Occipital lobe (tissue), 2 donors: ENCODE data around the gene GP1BA. TPM values are rescaled to one million over a fixed set of nuclear protein-coding genes. Genes with fewer than 3 reads are reported as not detected.

Source experiments
- DNase-seq: peaks from one replicate; lab custom pipeline; 2025; lab: John Stamatoyannopoulos, UW
- total RNA-seq: library from RNA; depleted of rRNA; stranded (reverse); fragments of >200 nt; gene quantifications from one replicate; pipeline ENCODE4 v1.2.3, GENCODE V29; 2014

Gene GP1BA
- total RNA-seq, 1 donor from 2014 or later, result not detected

DNA sequence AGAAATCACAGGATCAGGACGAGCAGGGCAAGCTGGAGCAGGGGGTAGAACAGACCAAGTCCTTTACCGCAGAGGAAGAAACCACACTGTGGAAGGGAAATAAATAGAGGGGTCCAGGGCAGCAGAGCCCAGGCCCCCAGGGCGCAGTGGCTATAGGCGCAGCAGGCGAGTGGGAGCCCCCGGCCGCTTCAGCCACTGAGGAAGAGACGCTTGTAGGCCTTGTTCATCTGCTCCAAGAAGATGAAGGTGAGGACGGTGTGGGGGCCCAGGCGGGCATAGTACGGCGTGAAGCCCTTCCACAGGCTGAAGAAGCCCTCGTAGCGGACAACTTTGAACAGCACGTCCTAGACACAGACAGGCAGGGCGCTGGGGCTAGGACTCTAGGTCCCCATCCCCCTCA lies 5.5 kb downstream of the GP1BA start:
- no peak for DNase-seq

DNA sequence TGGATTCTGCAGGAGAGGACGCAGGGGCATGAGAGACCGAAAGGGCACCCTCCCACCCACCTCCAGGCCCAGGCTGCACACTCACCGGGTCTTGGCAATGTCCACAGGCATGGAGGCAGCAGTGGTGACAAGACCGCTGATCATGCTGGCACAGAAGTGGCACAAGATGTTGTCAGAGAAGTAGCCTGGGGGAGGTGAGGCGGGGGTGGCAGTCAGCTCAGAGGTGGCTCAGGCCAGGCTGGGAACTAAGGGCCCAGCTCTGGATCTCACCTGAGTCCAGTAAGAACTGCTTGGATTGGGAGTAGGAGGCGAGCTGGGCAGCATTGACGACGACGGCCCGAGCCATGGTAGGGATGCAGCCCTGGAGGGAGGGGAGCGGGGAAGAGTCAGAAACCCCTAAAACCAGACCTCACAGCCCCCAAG lies 6.0 kb downstream of the GP1BA start:
- DNase-seq, result no peak

DNA sequence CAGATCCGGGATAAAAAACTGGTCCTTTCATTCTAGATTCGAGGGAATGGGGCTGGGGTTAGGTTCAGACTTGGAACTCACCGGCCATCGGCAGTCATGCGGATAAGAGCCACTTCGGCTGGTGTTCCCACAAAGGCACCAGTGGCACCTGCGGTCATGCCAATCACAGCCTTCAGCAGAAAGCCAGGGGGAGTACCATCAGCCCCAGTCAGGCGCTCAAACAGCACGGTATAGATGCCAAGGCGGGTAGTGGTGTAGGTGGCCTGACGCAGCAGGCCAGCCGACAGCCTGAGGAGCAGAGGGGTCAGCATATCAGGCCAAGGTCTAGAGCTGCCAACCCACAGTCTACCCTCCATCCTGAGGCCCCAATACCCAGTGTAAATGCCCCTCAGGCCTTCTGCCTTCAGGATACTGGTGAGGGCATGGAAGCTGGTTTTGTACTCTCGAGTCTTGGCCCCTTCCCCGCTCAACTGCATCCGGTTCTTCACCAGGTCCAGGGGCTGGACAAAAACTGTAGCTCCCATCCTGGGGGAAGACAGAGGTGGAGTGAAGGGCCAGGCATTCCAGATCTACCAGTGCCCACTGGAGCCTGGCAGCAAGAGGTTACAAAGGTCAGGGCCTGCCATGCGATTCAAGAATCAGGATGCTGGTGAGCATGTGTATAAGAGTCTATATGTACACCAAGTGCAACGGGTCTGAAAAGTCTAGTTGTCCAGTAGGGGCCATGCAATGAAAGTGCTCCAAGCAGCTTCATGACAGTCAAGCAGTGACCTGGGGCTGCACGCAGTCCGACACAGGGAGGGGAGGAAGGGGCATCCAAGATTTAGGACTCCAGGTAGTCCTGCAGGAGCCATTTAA lies 6.8 kb downstream of the GP1BA start:
- DNase-seq, result no peak

DNA sequence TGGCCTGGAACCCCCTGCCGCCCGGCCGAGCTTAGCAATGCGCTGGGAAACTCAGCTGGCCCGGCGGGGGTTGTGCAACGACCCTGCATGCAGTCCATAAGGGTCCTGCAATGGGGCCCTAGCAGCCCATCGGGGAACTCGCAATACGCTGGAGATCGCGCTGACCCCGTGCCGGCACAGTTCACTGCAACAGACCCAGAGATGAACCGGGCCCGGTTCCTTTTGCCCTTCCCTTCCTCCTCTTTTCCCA lies 7.4 kb downstream of the GP1BA start:
- DNase-seq, result no peak

- peak; percentile 97 for DNase-seq
Measured at GRCh38 chr17:4939796-4940554, 7.9 kb downstream of the GP1BA start, which contains the start of the genes RNF167 and SLC25A11. RNF167 (plus strand) TSS chr17:4940268; CDS start chr17:4940910, 642 bp downstream. SLC25A11 (minus strand) TSS chr17:4940046; CDS start chr17:4939910, 136 bp downstream.

DNA sequence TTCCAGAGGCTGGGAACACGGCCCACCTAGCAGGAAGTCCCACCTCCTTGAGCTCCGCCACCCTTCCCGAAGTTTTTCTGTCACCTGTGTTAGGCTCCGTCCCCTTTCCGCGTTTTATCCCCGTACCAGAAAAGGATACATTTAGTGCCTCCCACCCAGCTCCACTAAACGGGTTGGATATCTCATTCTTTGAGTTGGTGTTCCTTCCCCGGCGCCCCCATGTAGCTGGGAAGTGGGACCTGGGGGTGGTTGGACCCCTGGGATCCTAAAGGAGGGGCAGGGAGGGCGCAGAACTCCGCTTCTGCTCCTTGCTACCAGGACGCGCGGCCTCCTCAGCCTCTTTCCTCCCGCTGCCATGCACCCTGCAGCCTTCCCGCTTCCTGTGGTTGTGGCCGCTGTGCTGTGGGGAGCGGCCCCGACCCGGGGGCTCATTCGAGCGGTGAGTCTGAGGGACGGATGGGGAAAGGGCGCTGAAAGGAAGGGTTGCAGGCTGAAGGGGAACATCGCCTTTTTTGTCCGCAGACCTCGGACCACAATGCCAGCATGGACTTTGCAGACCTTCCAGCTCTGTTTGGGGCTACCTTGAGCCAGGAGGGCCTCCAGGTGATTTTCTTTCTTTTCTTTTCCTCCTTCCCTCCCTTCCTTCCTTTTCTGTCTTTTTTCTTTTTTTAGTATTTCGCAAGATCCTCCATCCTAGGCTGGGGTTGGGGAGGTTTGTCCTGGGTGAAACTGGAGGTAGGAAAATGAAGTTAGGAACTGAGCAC lies 8.7 kb downstream of the GP1BA start:
- DNase-seq, result no peak

DNA sequence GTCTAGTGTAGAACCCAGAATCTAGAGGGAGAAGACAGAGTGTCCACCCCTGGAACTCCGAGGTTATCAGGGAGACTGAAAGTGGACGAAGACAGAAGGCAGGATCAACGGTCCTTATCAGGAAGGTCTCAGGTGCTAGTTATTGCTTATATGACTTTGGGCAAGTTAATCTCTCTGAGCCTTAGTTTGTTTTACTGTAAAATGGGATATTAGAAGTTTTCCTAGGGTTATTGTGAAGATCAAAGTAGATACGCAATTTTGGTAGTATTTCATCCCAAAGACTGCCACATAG lies 9.2 kb downstream of the GP1BA start:
- DNase-seq, result no peak

DNA sequence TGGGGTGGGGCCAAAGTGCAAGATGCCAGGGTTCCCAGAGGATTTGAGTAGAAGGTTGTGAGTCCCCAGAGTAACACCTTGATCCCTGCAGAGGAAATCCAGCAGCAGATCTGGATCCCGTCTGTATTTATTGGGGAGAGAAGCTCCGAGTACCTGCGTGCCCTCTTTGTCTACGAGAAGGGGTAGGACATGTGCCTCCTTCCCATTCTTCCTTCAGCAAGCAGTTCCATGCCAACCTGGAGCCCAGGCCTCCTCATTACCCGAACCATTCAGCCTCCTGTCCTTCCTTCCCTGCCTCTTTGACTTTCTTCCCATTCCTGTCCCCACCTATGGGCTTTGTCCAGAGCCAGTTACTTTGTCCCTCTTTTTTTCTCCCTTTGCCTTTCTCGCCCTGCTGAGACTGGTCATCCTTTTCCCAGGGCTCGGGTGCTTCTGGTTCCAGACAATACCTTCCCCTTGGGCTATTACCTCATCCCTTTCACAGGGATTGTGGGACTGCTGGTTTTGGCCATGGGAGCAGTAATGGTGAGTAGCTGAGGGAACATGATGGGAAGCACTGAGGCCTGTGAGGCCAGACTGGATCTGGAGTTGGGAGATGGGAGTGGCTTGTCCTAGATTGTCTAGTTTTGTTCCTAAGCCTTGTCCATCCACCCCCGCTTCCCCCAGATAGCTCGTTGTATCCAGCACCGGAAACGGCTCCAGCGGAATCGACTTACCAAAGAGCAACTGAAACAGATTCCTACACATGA lies 10.9 kb downstream of the GP1BA start:
- no peak for DNase-seq

DNA sequence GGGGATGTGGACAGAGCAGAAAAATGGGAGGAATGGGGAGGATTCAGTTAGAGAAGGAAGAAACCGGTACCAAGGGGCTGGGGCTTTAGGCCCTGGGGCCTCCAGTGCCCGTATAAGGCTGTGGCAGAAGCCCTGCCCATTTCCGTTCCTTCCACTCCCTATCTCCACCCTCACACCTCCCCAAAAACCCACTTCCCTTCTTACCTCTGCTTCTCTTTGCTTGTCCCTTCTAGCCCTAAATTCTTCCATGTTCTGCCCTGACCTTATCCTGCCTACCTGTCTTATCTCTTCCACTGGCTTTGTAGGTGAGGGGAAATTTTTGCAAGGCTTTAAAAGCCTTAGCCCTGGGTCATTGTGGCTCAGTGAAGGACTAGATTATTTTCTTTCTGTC lies 12.1 kb downstream of the GP1BA start:
- DNase-seq, result no peak

- DNase-seq, result no peak
Measured at GRCh38 chr17:4944554-4945175, 12.6 kb downstream of the GP1BA start.

DNA sequence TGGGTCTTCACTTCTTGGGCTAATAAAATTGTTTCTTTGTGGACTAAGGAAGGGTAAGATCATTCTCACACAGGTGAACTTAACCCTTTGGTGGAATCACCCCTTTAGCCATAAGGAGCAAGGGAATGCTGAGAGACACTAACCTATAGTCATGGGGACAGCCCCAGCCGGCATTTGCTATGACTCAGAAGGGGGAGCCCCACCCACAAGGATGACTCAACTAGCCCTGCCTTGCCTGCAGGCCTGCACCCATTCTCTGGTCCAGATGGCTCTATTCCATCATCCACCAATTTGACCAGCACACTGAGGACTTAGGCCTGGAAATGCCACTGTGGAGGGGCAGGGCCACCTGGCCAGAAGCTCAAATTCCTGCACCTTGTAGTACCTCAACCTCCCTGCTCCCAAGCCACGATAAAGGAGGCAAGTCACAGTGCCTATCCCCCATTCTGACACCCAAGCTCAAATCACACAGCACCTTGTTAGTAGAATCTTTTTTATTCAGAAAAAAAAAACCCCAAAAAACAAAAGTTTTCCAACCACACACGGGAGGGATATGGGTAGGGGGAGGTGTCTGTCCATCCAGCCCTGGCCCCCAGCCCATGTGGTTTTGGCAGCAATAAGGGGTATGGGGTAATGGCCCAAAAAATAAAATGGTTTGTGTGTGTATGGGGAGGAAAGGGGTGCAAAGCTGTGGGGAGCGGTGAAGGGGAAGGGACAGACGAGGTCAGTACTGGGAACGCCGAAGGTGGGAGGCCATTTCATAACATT lies 13.3 kb downstream of the GP1BA start:
- peak; percentile 53 for DNase-seq

- DNase-seq, result no peak
Measured at GRCh38 chr17:4945944-4946280, 13.8 kb downstream of the GP1BA start.

GRCh38 chr17:4946312-4946976 lies 14.4 kb downstream of the GP1BA start:
- no peak for DNase-seq

- no peak for DNase-seq
Measured at GRCh38 chr17:4947010-4947410, 14.9 kb downstream of the GP1BA start.

- no peak for DNase-seq
Measured at GRCh38 chr17:4947411-4948165, 15.5 kb downstream of the GP1BA start.

DNA sequence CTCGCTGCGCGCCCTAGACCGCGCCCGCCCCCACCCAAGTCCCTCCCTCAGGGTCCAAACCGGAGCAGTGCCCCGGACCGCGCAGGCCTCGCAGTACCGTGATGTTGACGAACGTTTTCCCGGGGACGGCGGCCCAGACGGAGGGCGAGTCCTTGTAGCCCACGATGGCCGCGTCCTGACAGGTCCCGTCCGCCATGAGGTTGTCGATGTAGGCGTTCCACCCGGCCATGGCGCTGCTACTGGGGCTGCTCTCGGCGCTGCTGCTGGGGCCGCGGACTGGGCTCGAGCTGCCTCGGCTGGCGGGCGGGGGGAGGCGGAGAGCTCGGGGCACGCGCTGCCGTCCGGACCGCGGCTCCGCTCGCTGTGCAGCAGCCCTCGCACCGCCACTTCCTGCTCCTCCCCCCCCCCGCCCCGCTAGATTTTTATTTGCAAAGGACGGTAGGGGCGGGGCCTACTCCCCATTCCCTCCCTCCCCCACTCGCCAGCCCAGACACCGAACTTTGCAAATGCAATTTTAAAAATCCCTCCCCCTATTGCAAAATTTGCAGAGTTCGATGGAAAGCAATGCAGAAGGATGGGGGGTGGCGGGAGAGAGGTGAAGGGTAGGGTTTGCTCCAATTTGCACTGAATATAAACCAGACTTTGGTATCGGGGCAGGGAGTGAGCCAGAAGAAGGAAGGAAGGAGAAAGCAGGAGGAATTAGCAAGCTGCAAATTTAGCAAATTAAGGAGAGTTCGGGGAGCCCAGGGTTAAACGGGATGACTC lies 16.3 kb downstream of the GP1BA start, which contains the start of gene PFN1:
TSS of gene PFN1 (minus strand) at position 365 of the 765 bp plus-strand sequence. CDS start at position 229, 136 bp downstream.
- peak; percentile 83 for DNase-seq

DNA sequence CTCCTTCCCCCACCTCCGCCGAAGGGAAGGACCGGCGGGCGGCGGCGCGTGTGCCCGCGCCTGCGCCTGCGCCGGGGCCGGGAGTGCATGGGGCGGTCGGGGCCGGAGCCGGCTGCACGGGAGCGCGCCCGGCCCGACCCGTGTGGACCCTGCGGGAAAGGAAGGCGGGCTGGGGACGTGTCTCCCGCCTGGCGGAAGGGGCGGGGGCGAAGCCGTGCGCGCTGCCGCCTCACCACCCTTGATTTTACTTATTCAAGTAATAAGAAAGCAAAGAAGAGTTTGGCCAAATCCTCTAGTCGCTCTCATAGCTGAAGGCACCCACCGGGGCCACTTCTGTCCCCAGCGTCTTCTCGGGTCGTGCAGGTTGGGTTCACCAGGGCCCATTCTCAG lies 16.8 kb downstream of the GP1BA start:
- DNase-seq, result peak; percentile 56
